GM12872 (cell line): ENCODE data around the gene HRAS.

ENCODE experiments used
- TF ChIP-seq, protein P1 (sequence below): IDR thresholded peaks from 3 replicates; pipeline ENCODE4 v1.5.1; 2011; ENCODE audit warnings: low read depth, mild to moderate bottlenecking, low read length, moderate library complexity; ENCODE audit not compliant: insufficient read depth

Gene HRAS

DNA sequence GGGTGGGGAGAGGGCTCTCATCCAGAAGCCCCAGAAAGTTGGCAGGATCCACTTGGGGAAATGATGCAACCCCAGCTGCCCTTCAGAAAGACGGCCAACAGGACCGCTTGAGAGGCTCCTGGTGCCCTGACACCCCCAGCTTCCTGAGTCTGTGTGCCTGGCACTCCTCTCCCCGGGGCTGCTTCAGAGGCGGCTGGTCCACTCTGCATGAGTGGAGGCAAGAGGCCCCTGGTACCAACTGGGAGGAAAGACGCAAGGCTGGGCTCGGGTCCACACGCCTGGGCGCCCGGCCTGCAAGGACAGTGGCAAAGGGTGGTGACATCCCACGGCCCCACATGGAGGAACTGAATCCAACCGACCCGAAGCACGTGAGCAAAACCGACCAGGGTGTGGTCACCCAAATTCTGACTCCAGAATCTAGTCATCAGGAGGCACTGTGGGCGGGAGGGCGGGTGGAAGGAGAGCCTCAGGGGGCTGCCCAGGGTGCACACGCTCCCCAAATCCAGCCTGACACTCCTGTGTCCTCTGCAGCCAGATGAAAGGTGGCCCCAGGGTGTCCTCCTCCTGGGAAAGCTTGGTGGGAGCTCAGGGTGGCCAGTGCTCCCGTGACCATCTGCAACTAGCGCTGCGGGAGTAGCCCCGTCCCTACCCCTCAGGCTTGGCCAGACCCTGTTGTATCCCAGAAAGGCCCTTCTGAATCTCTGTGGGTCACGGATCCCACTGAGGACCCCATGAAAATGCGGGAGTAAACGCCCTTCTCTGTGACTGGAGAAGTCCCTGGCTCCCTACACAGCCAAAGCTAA, 32.0 kb downstream of the HRAS start:
- TF ChIP-seq, protein P1, sequence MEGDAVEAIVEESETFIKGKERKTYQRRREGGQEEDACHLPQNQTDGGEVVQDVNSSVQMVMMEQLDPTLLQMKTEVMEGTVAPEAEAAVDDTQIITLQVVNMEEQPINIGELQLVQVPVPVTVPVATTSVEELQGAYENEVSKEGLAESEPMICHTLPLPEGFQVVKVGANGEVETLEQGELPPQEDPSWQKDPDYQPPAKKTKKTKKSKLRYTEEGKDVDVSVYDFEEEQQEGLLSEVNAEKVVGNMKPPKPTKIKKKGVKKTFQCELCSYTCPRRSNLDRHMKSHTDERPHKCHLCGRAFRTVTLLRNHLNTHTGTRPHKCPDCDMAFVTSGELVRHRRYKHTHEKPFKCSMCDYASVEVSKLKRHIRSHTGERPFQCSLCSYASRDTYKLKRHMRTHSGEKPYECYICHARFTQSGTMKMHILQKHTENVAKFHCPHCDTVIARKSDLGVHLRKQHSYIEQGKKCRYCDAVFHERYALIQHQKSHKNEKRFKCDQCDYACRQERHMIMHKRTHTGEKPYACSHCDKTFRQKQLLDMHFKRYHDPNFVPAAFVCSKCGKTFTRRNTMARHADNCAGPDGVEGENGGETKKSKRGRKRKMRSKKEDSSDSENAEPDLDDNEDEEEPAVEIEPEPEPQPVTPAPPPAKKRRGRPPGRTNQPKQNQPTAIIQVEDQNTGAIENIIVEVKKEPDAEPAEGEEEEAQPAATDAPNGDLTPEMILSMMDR: no peak

DNA sequence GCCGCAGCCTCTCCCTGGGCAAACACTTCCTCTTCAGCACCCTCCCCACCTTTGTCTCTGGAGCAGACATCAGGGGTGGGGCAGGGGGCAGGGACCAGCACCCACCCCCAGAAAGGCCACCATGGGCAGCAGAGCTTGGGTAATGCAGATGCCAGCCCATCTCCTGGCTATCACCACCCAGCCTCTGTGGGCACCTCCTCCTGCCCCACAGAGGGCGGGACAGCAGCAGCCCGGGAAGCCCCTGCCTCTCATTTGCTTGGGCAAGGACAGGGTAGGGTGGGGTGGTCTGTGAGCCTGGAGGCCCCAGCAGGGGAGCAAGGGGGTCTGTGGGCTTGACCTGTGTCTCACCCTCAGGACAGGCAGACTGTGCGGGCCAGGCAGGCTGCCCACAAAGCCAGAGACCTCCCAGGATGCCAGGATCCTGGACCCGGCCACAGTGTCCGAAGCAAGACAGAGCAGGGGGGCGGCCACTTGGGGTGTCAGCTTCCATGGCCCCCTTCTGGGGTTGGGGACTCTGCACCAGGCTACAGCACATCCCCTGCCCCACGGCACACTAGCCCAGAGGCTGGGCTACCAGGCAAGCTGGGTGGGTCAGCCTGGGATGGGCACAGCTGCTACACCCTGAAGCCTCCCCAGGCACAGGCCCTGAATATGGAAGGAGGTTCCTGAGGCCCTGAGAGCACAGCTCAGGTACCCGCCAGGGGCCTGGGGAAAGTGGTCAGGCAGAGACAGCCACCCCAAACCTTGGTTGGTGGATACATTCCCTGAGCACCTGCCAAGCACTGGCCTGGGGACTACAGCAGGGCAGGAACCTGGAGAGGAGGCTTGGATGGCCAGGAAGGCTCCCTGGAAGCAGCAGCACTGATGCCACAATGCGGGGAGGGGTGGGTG, 32.8 kb downstream of the HRAS start:
- TF ChIP-seq, protein P1: no peak

DNA sequence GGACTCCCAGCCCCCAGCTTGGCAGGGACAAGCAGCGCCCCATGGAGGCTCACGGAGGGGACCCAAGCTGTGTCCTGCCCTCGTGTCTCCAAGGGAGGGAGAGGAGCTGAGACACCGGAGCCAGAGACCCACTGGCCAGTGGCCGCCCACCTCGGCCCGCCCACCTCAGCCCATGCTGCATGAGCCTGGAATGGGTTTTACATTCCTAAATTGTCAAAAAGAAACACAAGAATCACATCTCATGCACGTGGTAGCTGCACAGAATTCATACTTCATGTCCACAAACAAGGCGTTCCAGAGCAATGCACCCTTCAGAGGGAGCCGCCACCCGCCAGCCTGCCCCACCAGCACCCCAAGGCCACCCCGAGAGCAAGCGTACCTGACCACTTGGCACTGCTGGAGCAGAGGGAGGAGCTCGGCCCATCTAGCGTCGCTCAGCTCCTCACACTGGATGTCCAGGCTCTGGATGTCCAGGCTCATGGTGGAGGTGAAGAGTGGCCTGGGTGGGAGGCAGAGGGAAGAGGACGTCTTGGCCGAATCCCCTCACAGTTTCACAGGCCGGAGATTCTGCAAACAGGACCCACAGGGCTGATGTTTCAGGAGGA, 33.6 kb downstream of the HRAS start:
- TF ChIP-seq, protein P1: no peak

DNA sequence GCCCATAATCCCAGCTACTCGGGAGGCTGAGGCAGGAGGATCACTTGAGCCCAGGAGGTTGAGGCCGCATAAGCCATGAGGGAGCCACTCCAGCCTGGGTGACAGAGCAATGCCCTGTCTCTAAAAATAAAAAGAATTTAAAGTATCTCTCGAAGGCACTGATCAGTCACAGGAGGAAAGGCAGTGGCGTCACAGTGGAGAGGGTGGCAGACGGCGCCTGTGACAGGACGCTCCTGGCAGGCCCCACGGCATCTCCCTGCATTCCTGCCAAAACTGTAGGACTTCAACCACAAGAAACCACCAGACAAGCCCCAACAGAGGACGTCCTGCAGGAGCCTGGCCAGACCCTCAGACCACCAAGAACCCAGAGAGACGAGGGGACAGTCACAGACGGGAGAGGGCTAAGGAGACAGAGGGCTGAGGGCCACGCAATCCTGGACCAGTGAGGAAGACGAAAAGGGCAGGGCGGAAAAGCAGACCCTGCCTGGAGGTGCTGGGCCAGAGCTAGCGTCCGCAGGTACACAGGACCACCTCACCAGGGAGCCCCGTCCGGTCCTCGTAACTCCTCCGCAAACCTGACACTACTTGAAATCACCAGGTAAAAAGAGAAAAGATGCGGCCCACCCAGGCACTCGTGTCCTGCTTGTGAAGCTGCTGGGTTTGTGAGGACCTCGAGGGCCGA, 34.2 kb downstream of the HRAS start:
- TF ChIP-seq, protein P1: no peak

DNA sequence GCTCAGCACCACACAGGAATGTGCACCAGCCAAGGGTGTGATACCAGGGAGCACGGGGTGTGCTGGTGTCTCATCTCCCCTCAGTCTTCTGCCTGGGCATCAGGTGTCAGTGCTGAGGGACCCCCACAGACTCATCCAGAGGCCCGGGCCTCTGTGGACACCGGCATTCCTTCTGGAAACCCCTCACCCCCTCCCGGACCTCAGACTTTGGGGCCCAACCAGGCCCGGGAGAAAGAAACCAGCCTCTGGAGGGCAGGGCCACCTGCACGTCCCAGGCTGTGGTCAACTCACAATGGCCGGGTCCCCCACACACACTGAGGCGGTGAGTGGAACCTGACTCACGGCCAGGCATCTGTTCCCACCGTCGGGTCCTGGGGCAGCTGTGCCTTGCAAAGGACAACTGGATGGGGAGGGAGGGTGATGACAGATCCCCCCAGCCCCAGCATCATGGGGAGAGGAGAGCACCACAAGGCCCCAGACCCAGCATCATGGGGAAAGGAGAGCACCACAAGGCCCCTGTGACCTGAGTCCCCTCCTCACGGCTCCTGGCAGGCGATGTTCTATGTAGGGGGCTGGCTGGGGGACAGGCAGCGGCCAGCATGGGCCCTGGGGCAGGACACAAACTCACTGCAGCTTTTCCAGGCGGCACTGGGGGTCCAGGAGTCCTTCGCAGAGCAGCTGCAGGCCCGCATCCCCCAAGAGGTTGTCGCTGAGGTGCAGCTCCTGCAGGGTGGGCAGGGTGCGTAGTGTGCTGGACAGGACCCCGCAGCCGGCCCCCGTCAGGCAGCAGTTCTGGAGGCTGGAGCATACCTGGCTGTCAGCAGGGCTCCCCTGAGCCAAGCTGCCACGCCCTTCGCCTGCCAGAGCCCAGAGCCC, 35.9 kb downstream of the HRAS start:
- TF ChIP-seq, protein P1: no peak

DNA sequence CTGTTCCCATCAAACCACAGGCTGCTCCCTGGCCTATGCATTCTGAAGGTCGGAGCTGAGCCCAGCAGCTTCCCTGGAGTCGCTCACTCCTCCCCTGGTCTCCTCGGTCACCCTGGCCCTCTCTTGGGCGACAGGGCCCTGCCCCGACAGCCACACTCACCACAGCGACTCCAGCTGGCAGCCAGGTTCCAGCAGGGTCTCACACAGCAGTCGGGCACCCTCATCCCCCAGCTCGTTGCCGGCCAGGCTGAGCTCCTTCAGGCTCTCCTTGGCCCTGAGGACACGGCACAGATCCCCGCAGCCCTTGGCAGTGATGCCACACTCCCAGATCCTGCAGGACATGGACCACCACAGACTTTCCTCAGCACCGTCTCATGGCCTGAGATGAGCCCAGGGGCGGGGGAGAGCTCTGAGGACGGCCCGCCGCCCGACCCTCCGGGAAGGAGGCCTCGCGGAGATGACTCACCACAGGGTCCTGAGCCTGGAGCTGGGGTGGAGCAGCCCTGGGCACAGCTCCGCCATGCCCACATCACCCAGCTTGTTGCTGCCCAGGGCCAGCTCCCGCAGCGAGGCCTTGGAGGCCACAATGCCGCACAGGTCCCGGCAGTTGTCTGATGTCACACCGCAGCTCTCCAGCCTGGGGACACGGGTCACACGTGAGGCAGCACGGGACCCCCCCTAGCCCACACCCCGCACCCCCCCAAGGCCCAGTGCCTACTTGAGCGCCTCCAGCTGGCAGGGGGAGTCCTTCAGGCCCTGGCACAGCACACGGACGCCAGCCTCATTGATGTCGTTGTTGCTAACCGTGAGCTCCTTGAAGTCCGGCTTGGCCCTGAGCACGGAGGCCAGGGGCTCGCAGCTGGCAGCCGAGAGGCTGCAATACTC, 36.8 kb downstream of the HRAS start:
- TF ChIP-seq, protein P1: no peak
